ENCODE results near the gene MXD4.

The MXD4 gene

DNA sequence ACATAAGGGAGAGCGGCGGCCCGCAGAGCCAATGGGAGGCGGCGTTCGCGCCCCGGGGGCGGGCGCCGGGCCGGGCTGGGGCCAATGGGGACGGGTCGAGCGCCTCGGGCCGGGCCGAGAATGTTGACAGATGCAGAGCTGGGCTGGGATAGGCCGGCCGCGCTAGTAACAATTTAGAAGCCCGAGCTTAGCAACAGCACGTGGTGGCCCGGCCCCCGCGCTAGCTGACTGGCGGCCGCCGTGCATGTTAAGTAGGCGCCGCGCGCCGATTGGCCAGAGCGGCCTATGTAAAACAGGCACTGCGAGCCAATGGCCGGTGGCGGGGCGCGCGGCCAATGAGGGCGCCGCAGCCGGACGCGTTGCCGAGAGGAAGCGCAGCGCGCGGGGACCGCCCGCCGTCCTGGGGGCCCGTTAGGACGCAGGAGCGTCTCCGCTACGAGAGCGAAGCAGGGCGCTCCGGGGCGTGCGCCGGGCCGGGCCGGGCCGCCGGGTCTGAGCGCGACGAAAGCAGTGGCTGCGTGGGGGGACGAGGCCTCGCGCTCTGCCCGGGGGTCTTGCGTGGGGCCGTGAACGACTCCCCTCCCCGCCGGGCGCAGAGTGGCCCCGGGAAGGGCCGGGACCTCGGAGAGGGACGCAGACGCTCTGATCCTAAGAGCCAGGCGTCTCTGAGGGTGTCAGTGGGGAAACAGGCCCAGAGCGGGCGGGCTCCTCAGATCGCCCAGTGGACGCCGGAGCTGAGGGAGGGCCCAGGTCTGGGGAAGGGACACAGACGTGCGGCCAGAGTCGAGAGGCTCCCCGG, 435 bp upstream of the MXD4 start:
- Histone ChIP-seq H3K9ac (ENCODE audit: low read depth in 1 of 2, low read length in 2 of 2) (peak overlapping the region; percentile 77 to 80), H3K27me3 (ENCODE audit: control insufficient read depth in 1 of 2, insufficient read depth in 2 of 2, low read length in 2 of 2) (no peaks in the 10 kb centered on the region), H3K36me3 (ENCODE audit: control insufficient read depth in 1 of 2, insufficient read depth in 2 of 2, low read length in 2 of 2) (peaks cover 0 to 16% of the 10 kb centered on the region in 2 donors), H3K4me1 (ENCODE audit: control insufficient read depth in 1 of 2, insufficient read depth in 2 of 2, low read length in 2 of 2) (peaks cover 37 to 38% of the 10 kb centered on the region in 2 donors), H3K9me3 (ENCODE audit: control insufficient read depth in 1 of 2, low read length in 2 of 2) (no peaks in the 10 kb centered on the region), H3K27ac (ENCODE audit: low read depth, low read length) (peak overlapping the region; percentile 89), H3K4me3 (ENCODE audit: low read depth in 1 of 2, low read length in 2 of 2) (peak overlapping the region; percentile 79 to 82)

DNA sequence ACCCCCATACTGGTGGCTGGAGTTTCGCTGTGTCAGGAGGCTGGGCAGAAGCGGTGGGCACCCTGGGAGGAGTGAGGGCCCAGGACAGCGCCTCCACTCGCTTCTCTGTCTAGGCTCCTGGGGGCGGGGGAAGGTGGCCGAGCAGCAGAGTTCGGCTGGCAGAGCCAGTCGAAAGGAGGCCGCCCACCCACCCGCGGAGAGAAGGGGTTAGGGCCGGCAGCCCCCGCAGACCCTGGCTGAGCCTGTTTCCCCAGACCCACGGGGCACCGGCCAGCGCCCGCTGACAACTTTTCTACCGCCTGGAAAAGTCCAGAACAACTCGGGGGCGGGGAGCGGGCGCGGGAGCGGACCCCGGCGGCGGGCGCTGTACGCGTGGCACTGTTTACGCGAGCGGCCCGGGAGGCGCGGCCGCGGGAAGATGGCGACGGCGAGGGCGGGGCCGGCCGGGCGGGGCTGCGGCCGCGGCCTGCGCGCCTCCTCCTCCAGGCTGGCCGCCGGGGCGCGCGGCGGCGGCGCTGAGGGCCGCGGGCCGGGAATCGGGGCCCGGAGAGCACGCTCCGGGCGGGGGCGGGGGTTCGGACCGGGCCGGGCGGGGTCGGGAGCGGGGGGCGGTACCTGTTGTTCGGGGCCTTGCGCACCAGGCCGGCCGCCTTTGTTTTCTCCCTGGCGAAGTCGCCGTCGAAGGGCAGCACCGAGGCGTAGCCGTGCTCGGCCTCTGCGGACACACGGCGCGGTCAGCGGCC, 628 bp downstream of the MXD4 start:
- H3K9me3 ChIP-seq (ENCODE audit: control insufficient read depth in 1 of 2, low read length in 2 of 2), result no peaks in the 10 kb centered on the region
- H3K36me3 ChIP-seq (ENCODE audit: control insufficient read depth in 1 of 2, insufficient read depth in 2 of 2, low read length in 2 of 2), result peaks cover 0 to 21% of the 10 kb centered on the region in 2 donors
- H3K27me3 ChIP-seq (ENCODE audit: control insufficient read depth in 1 of 2, insufficient read depth in 2 of 2, low read length in 2 of 2), result no peaks in the 10 kb centered on the region
- H3K27ac ChIP-seq (ENCODE audit: low read depth, low read length), result peak overlapping the region; percentile 89
- peaks cover 37 to 43% of the 10 kb centered on the region in 2 donors for H3K4me1 ChIP-seq (ENCODE audit: control insufficient read depth in 1 of 2, insufficient read depth in 2 of 2, low read length in 2 of 2)
- H3K4me3 ChIP-seq (ENCODE audit: low read depth in 1 of 2, low read length in 2 of 2), result peak overlapping the region; percentile 78 to 80
- peak overlapping the region; percentile 74 to 78 for H3K9ac ChIP-seq (ENCODE audit: low read depth in 1 of 2, low read length in 2 of 2)

DNA sequence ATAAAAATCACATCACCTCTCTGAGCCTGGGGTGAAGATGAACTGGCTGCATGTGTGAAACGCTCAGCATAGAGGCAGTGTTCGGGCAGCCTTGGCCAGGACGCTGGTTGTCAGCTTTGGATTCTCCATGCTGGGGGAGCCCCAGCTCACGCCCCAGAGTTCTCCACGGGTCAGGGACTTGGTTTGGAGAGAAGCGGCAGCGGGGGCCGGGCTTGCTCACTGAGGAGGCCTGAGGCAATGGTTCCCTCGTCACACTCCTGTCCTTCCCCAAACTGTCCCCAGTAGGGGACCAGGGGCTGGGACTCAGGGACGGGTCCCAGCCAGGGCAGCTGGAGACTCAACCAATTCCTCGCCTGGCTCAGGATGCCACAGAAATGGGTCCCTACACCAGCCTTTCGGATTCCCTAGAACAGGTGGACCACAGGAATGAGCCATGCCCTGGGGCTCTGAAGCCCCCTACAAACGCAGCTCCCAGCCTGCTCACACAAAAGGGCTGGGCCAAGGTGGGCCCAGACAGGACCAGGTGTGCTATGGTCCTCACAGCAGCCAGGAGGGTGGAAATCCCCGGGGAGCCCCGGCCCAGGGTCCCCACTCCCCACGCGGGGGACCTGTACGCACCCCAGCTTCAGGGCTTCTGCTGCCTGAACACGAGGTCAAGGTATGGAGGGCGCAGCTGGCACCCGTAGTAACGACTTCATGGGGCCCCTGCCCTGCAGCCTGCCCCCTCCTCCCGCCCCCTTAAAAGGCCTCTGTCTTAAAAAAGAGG, 1.4 kb downstream of the MXD4 start:
- Histone ChIP-seq H3K9me3 (ENCODE audit: control insufficient read depth in 1 of 2, low read length in 2 of 2) (no peaks in the 10 kb centered on the region), H3K4me3 (ENCODE audit: low read depth in 1 of 2, low read length in 2 of 2) (peak overlapping the region; percentile 74 to 80), H3K36me3 (ENCODE audit: control insufficient read depth in 1 of 2, insufficient read depth in 2 of 2, low read length in 2 of 2) (peaks cover 0 to 21% of the 10 kb centered on the region in 2 donors), H3K27ac (ENCODE audit: low read depth, low read length) (no peak overlapping the region), H3K27me3 (ENCODE audit: control insufficient read depth in 1 of 2, insufficient read depth in 2 of 2, low read length in 2 of 2) (no peaks in the 10 kb centered on the region), H3K4me1 (ENCODE audit: control insufficient read depth in 1 of 2, insufficient read depth in 2 of 2, low read length in 2 of 2) (peaks cover 37 to 43% of the 10 kb centered on the region in 2 donors), H3K9ac (ENCODE audit: low read depth in 1 of 2, low read length in 2 of 2) (peak overlapping the region; percentile 74 to 78)

DNA sequence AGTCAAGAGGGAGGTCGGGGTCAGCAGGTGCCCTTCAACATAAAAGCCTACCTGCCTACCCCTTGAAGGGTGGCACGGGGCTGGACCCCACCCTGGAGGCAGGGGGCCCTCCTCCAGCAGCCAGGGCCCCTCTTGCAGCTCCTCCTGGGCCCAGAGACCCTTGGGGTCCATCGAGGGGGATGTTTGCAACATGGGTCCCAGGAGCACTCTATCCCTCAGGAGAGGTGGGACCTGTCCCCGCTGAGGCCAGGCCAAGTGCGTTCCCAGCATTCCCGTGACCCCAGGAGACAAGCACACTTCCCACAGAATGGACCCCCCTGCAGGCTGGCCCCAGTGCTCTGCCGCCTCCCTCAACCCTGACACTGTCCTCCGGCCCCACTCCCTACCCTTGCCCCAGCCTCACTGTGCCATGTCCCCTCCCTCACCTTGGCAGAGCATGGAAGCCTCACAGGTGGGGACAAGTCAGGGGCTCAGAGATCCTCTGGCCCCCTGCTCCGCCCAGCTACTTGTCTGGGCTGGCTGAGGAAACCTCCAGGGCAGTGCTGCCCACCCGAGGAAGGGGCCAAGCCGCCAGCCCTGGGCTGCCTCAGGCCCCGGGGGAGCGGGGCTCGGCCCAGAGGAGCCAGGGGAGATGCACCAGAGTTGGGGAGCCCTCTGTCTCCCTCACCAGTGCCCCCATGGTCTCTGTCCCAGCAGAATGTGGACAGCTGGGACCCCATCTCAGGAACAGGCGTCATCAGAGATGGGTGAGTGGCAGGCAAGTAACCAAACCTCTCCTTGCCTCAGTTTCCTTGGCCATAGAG, 2.2 kb downstream of the MXD4 start:
- Histone ChIP-seq H3K4me1 (ENCODE audit: control insufficient read depth in 1 of 2, insufficient read depth in 2 of 2, low read length in 2 of 2) (peaks cover 37 to 43% of the 10 kb centered on the region in 2 donors), H3K4me3 (ENCODE audit: low read depth in 1 of 2, low read length in 2 of 2) (peak overlapping the region; percentile 74 to 80), H3K9ac (ENCODE audit: low read depth in 1 of 2, low read length in 2 of 2) (peak overlapping the region in 1 of 2 donors; percentile 78), H3K9me3 (ENCODE audit: control insufficient read depth in 1 of 2, low read length in 2 of 2) (no peaks in the 10 kb centered on the region), H3K27ac (ENCODE audit: low read depth, low read length) (no peak overlapping the region), H3K27me3 (ENCODE audit: control insufficient read depth in 1 of 2, insufficient read depth in 2 of 2, low read length in 2 of 2) (no peaks in the 10 kb centered on the region), H3K36me3 (ENCODE audit: control insufficient read depth in 1 of 2, insufficient read depth in 2 of 2, low read length in 2 of 2) (peaks cover 4 to 28% of the 10 kb centered on the region in 2 donors)

DNA sequence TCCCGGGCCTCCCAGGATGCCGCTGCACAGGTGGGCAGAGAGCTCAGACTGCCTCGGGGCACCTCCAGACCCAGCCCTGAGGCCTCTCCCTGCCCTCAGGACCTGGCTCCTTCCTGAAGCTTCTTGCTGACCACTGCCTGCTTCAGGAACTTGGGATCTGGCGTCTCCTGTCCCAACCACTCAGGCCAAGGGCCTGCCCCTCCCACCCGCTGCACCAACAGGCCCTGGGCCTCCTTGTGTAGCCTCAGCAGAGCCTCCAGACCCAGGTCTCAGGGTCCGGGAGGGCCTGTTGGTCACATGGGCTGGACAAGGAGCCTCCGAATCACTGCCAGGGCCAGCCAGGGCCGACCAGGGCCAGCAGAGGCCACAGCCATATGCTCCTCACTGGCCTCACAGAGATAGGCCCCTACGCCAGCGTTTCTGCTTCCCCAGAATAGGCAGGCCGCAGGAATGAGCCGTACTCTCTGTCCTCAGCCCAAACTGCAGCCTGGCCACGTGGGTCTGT, 2.8 kb downstream of the MXD4 start:
- Histone ChIP-seq H3K27ac (ENCODE audit: low read depth, low read length) (no peak overlapping the region), H3K9ac (ENCODE audit: low read depth in 1 of 2, low read length in 2 of 2) (no peak overlapping the region), H3K9me3 (ENCODE audit: control insufficient read depth in 1 of 2, low read length in 2 of 2) (no peaks in the 10 kb centered on the region), H3K4me3 (ENCODE audit: low read depth in 1 of 2, low read length in 2 of 2) (no peak overlapping the region), H3K27me3 (ENCODE audit: control insufficient read depth in 1 of 2, insufficient read depth in 2 of 2, low read length in 2 of 2) (no peaks in the 10 kb centered on the region), H3K4me1 (ENCODE audit: control insufficient read depth in 1 of 2, insufficient read depth in 2 of 2, low read length in 2 of 2) (peaks cover 34 to 43% of the 10 kb centered on the region in 2 donors), H3K36me3 (ENCODE audit: control insufficient read depth in 1 of 2, insufficient read depth in 2 of 2, low read length in 2 of 2) (peaks cover 4 to 32% of the 10 kb centered on the region in 2 donors)

DNA sequence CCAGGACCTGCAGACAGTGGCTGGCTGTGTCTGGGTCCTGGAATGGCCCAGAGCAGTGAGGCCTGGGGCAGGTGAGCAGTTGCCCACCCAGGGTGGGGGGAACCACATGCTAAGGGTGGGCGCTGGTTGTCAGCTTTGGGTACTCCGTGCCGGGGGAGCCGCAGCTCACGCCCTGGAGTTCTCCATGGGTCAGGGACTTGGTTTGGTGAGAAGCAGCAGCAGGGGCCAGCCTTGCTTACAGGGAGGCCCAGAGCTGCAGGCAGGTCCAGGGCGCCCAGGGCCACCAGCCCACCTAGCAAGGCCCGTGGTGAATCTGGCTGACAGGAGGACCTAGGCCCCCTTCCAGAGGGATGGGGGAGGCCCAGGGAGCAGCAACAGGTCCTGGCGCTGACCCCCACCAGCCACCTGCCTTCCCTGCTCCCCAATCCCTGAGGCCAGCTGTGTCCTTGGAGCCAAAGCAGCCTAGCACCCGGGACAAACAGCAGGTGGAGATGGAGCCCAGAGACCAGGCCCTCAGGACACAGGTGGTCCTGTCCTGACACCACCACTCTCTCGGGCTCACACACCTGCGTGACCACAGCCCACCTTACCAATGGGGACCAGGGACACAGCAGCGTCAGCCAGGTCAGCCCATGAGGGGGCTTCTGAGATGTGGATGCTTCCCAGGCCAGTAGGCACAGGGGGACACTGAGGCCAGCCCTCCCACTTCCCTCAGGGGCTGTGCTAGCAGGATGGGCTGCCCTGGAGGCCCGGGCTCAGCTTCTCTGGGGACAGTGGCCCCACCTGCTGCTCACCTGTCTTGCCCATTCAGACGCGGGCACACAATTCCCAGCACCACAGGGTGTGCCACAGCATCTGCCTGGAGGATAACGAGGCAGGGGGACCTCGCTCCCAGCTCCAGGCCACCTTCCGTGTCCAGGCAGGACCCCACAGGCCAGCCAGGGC, 3.5 kb downstream of the MXD4 start:
- Histone ChIP-seq H3K9me3 (ENCODE audit: control insufficient read depth in 1 of 2, low read length in 2 of 2) (no peaks in the 10 kb centered on the region), H3K4me3 (ENCODE audit: low read depth in 1 of 2, low read length in 2 of 2) (no peak overlapping the region), H3K9ac (ENCODE audit: low read depth in 1 of 2, low read length in 2 of 2) (peak overlapping the region in 1 of 2 donors; percentile 12), H3K27ac (ENCODE audit: low read depth, low read length) (no peak overlapping the region), H3K36me3 (ENCODE audit: control insufficient read depth in 1 of 2, insufficient read depth in 2 of 2, low read length in 2 of 2) (peaks cover 10 to 38% of the 10 kb centered on the region in 2 donors), H3K27me3 (ENCODE audit: control insufficient read depth in 1 of 2, insufficient read depth in 2 of 2, low read length in 2 of 2) (no peaks in the 10 kb centered on the region), H3K4me1 (ENCODE audit: control insufficient read depth in 1 of 2, insufficient read depth in 2 of 2, low read length in 2 of 2) (peaks cover 29 to 43% of the 10 kb centered on the region in 2 donors)

DNA sequence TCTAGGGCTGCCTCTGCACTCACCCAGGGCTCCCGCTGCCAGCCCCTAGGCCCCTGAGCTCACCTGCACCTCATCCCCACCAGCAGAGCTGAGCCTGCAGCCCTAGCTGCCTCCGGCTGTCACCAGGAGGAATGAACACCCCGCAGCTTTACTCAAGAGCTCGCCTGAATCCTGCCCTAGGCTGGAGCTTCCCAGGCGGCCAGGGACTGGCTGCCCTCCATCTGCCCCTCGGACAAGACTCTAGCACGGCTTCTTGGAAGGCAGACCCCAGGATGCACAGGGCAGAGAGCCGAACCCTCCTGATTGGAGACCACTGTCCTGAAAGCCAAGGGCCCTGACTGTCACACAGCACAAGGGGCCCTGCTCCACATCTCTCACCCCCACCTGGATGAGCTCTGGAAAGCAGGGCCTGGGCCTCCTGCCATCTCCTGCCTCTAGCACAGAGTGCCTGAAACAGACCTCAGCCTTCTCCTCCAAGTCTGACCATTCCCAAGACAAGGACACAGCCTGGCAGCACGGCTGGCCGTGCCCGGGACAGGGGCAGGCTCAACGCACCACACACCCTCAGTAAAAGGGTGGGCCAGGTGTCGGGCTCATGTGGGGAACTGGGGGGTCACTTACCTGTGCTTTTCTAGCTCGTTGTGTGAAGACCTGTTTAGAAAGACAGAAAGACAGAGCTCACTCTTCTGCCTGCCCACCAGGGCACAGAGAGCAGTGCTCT, 4.4 kb downstream of the MXD4 start:
- no peak overlapping the region for H3K4me3 ChIP-seq (ENCODE audit: low read depth in 1 of 2, low read length in 2 of 2)

DNA sequence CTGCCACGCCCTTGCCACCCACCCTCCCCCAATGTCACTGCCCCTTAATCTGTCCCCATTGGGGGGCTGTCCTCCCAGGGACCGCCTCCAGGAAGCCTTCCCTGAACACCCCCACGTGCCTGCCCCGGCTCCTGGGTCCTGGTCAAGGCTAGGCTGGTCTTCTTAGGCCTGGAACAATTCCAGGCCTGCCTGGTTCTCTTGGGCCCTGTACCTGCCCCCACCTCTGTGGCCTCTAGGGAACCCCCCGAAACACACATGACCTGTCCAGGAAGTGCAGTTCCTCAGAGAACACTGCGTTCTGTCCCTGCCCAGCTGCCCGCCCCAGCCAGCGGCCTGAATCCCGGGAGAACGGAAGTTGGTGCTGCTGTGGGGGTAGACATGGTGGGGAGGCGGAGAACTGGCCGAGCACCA, 5.1 kb downstream of the MXD4 start:
- peaks cover 29 to 38% of the 10 kb centered on the region in 2 donors for H3K4me1 ChIP-seq (ENCODE audit: control insufficient read depth in 1 of 2, insufficient read depth in 2 of 2, low read length in 2 of 2)
- peak overlapping the region; percentile 28 for H3K27ac ChIP-seq (ENCODE audit: low read depth, low read length)
- peaks cover 10 to 42% of the 10 kb centered on the region in 2 donors for H3K36me3 ChIP-seq (ENCODE audit: control insufficient read depth in 1 of 2, insufficient read depth in 2 of 2, low read length in 2 of 2)
- no peaks in the 10 kb centered on the region for H3K9me3 ChIP-seq (ENCODE audit: control insufficient read depth in 1 of 2, low read length in 2 of 2)
- H3K27me3 ChIP-seq (ENCODE audit: control insufficient read depth in 1 of 2, insufficient read depth in 2 of 2, low read length in 2 of 2), result no peaks in the 10 kb centered on the region
- no peak overlapping the region for H3K4me3 ChIP-seq (ENCODE audit: low read depth in 1 of 2, low read length in 2 of 2)
- H3K9ac ChIP-seq (ENCODE audit: low read depth in 1 of 2, low read length in 2 of 2), result no peak overlapping the region

More for the DNA sequence above, 4.4 kb downstream of the MXD4 start:
- Histone ChIP-seq H3K9ac (ENCODE audit: low read depth in 1 of 2, low read length in 2 of 2) (peak overlapping the region in 1 of 2 donors; percentile 12), H3K27me3 (ENCODE audit: control insufficient read depth in 1 of 2, insufficient read depth in 2 of 2, low read length in 2 of 2) (no peaks in the 10 kb centered on the region), H3K9me3 (ENCODE audit: control insufficient read depth in 1 of 2, low read length in 2 of 2) (no peaks in the 10 kb centered on the region), H3K36me3 (ENCODE audit: control insufficient read depth in 1 of 2, insufficient read depth in 2 of 2, low read length in 2 of 2) (peaks cover 10 to 42% of the 10 kb centered on the region in 2 donors), H3K4me1 (ENCODE audit: control insufficient read depth in 1 of 2, insufficient read depth in 2 of 2, low read length in 2 of 2) (peaks cover 29 to 38% of the 10 kb centered on the region in 2 donors), H3K27ac (ENCODE audit: low read depth, low read length) (peak overlapping the region; percentile 25)

All from duodenal mucosa (tissue), 2 donors.